ENCODE results near the gene F7.

DNA sequence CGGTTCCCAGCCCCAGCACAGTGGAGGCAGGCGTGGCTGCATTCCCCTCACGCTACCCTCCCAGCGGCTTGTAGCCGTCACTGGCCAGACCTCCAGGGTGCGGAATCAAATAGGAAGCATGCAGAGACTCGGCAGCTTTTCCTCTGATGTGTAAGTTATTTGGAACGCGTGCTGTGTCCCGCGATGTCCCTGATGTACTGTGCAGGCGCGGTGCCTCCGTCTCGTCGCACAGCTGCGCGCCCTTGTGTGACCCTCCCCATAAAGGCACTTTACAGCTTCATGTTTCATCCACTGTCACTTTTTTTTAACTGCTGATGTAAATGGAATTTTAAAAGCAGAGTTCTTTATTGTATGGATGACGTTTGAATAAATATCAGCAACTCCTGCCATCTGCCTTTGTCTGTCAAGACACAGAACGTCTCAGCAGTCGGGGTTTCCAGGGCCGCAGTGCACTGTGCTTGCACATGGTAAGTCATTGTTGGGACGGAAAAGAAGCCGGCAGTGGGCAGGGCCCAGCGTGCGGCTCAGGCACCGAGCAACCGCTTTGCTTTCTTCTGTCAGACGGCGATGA, 7.3 kb upstream of the F7 start:
- TF ChIP-seq, protein P1, sequence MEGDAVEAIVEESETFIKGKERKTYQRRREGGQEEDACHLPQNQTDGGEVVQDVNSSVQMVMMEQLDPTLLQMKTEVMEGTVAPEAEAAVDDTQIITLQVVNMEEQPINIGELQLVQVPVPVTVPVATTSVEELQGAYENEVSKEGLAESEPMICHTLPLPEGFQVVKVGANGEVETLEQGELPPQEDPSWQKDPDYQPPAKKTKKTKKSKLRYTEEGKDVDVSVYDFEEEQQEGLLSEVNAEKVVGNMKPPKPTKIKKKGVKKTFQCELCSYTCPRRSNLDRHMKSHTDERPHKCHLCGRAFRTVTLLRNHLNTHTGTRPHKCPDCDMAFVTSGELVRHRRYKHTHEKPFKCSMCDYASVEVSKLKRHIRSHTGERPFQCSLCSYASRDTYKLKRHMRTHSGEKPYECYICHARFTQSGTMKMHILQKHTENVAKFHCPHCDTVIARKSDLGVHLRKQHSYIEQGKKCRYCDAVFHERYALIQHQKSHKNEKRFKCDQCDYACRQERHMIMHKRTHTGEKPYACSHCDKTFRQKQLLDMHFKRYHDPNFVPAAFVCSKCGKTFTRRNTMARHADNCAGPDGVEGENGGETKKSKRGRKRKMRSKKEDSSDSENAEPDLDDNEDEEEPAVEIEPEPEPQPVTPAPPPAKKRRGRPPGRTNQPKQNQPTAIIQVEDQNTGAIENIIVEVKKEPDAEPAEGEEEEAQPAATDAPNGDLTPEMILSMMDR (IDR thresholded peaks at IDR 0.05), result no peak
- no peak for TF ChIP-seq POLR2A (IDR thresholded peaks at IDR 0.05)
- TF ChIP-seq EP300 (IDR thresholded peaks at IDR 0.05), result no peak
- TF ChIP-seq POLR2AphosphoS5 (IDR thresholded peaks at IDR 0.05), result no peak

All from sigmoid colon (tissue), 4 donors.